Type B pancreatic cell (in vitro differentiated cells): Measurements from ENCODE around the gene SART3. TPM values are rescaled to one million over a fixed set of nuclear protein-coding genes. Genes with fewer than 3 reads are reported as not detected.

ENCODE experiments used
- DNase-seq: peaks from one replicate; pipeline ENCODE4 v3.0.0; 2021; ENCODE audit warnings: mixed read lengths; ENCODE audit not compliant: unreplicated experiment; ENCODE audit errors: extremely low spot score
- H3K27ac Mint-ChIP-seq: 2 replicates; pipeline ENCODE4 v1.8.0; 2021; ENCODE audit warnings: mild to moderate bottlenecking, mixed read lengths
- H3K27me3 Mint-ChIP-seq: 2 replicates; pipeline ENCODE4 v1.8.0; 2021; ENCODE audit warnings: mixed read lengths
- H3K36me3 Mint-ChIP-seq: 2 replicates; pipeline ENCODE4 v1.8.0; 2021; ENCODE audit warnings: mixed read lengths
- H3K4me1 Mint-ChIP-seq: one replicate; pipeline ENCODE4 v1.8.0; 2021; ENCODE audit warnings: mixed read lengths; ENCODE audit not compliant: unreplicated experiment
- H3K4me3 Mint-ChIP-seq: 2 replicates; pipeline ENCODE4 v1.8.0; 2021; ENCODE audit warnings: mild to moderate bottlenecking, mixed read lengths
- H3K9me3 Mint-ChIP-seq: 2 replicates; pipeline ENCODE4 v1.8.0; 2021; ENCODE audit warnings: mixed read lengths
- CTCF ChIP-seq: fragments of 200-600 bp; sonication (generic); conservative IDR thresholded peaks from 2 replicates; pipeline ENCODE4 v1.5.0; 2021; ENCODE audit warnings: antibody characterized with exemption, mild to moderate bottlenecking
- total RNA-seq: library from RNA; stranded (reverse); gene quantifications from 2 replicates; pipeline ENCODE4 v1.2.1, GENCODE V29; 2021; ENCODE audit warnings: low replicate concordance

The SART3 gene
- total RNA-seq, 1 donor from 2014 or later, result 72.6 TPM

- Mint-ChIP-seq H3K36me3 (no peaks in the 10 kb centered on the region), H3K4me1 (no peaks in the 10 kb centered on the region), H3K27ac (no peak overlapping the region), H3K27me3 (peaks cover 28% of the 10 kb centered on the region), H3K9me3 (peaks cover 6% of the 10 kb centered on the region), H3K4me3 (no peak overlapping the region)
- DNase-seq, result no peak
- no peak for TF ChIP-seq CTCF
These were observed 55.8 kb downstream of the SART3 start for GRCh38 chr12:108505129-108505528.

- Mint-ChIP-seq H3K27me3 (peaks cover 36% of the 10 kb centered on the region), H3K36me3 (no peaks in the 10 kb centered on the region), H3K4me3 (no peak overlapping the region), H3K4me1 (no peaks in the 10 kb centered on the region), H3K9me3 (peaks cover 6% of the 10 kb centered on the region), H3K27ac (no peak overlapping the region)
- no peak for DNase-seq
- no peak for TF ChIP-seq CTCF
These were observed 58.1 kb downstream of the SART3 start for GRCh38 chr12:108502922-108503321.

GRCh38 chr12:108498136-108498535, 62.8 kb downstream of the SART3 start:
- TF ChIP-seq CTCF, result no peak
- Mint-ChIP-seq H3K4me1 (no peaks in the 10 kb centered on the region), H3K4me3 (no peak overlapping the region), H3K27ac (no peak overlapping the region), H3K27me3 (peaks cover 37% of the 10 kb centered on the region), H3K9me3 (peaks cover 4% of the 10 kb centered on the region), H3K36me3 (no peaks in the 10 kb centered on the region)
- no peak for DNase-seq

- H3K27me3 Mint-ChIP-seq, result peaks cover 49% of the 10 kb centered on the region
- H3K36me3 Mint-ChIP-seq, result no peaks in the 10 kb centered on the region
- H3K27ac Mint-ChIP-seq, result no peak overlapping the region
- TF ChIP-seq CTCF, result no peak
- H3K4me1 Mint-ChIP-seq, result no peaks in the 10 kb centered on the region
- DNase-seq, result no peak
- H3K4me3 Mint-ChIP-seq, result no peak overlapping the region
- no peaks in the 10 kb centered on the region for H3K9me3 Mint-ChIP-seq
These were observed 65.0 kb downstream of the SART3 start for GRCh38 chr12:108495823-108496579.

GRCh38 chr12:108495054-108495453, 65.9 kb downstream of the SART3 start:
- H3K27me3 Mint-ChIP-seq, result peaks cover 52% of the 10 kb centered on the region
- peak; percentile 77 for TF ChIP-seq CTCF
- H3K4me1 Mint-ChIP-seq, result no peaks in the 10 kb centered on the region
- no peak overlapping the region for H3K4me3 Mint-ChIP-seq
- no peaks in the 10 kb centered on the region for H3K9me3 Mint-ChIP-seq
- H3K36me3 Mint-ChIP-seq, result no peaks in the 10 kb centered on the region
- H3K27ac Mint-ChIP-seq, result no peak overlapping the region
- DNase-seq, result no peak
